IPS-20b (cell line): ENCODE measurements around the gene FKBP10.

Experiments
- H3K27ac ChIP-seq: one replicate; pipeline ENCODE4 v1.5.1; 2013; ENCODE audit warnings: low read length
- H3K27me3 ChIP-seq: 2 replicates; pipeline ENCODE4 v1.6.1; 2013; ENCODE audit warnings: mild to moderate bottlenecking, low read length, inconsistent platforms; ENCODE audit not compliant: insufficient read depth
- H3K36me3 ChIP-seq: 2 replicates; pipeline ENCODE4 v1.6.1; 2013; ENCODE audit warnings: low read depth, mild to moderate bottlenecking, inconsistent platforms, low read length, moderate library complexity; ENCODE audit not compliant: insufficient read depth
- H3K4me1 ChIP-seq: 2 replicates; pipeline ENCODE4 v1.6.1; 2013; ENCODE audit warnings: mild to moderate bottlenecking, control low read depth, inconsistent platforms, low read length, moderate library complexity; ENCODE audit not compliant: insufficient read depth
- H3K4me3 ChIP-seq: 2 replicates; pipeline ENCODE4 v1.5.1; 2013; ENCODE audit warnings: mild to moderate bottlenecking, low read length, inconsistent platforms
- H3K9ac ChIP-seq: 2 replicates; pipeline ENCODE4 v1.6.1; 2013; ENCODE audit warnings: low read depth, mild to moderate bottlenecking, inconsistent platforms, low read length, moderate library complexity
- H3K9me3 ChIP-seq: 2 replicates; pipeline ENCODE4 v1.6.1; 2013; ENCODE audit warnings: mild to moderate bottlenecking, low read depth, low read length, inconsistent platforms; ENCODE audit not compliant: insufficient read depth

The FKBP10 gene

DNA sequence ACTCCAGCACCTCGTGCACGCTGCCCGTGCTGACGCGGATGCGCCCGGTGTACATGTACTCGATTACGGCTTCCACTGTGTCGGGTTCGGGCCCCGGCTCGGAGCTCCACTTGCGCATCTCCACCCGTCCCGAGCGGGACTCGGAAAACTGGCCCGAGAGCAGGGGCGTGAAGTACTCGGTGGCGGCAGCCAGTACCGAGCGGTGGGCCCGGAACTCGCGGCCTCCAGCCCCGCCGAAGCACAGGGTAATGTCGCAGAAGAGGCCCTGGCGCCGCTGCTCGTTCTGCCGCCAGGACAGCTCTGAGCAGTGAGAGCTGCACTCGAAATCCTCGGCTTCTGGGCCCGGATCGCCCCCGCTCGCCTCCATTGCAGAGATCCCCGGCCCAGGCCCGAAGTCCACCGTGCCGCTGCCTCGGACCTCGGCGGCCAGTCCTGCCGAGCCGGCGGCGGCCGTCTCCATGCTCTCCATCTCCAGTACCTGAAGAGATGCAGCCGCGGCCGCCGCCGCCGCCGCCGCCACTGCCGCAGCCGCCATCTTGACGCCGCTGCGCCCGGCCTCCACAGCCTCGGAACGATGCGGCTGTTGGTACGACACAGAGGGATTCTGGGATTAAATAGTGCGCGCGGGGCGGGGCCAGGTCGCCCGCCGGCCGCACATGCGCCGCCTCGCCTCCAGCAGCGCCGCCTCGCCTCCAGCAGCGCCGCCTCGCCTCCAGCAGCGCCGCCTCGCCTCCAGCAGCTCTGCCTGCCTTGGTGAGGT lies 52.2 kb downstream of the FKBP10 start, which contains the start of gene KLHL11:
TSS of gene KLHL11 (minus strand) at position 588 of the 760 bp plus-strand sequence. CDS start at position 535, 53 bp downstream.
- peak within 1 kb of the TSS; percentile 73 for H3K4me3 ChIP-seq

DNA sequence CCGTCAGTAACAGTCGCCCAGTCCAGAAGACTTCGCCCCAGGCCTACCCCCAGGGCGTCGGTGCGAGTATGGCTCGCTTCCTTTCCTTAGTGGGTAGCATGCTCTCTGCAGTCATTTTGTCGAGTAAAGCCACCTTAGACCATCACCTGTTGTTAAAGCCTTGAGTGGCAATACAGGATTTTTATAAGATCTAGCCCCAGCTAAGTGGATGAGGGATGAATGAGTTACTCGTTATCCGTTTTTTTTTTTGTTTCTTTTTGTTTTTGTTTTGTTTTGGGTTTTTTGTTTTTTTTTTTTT lies 52.7 kb downstream of the FKBP10 start:
- Histone ChIP-seq H3K9ac (peak overlapping the region; percentile 54; the same call in 1 of the 2 replicates), H3K9me3 (no peaks in the 10 kb centered on the region), H3K4me3 (peak overlapping the region; percentile 73), H3K27ac (no peak overlapping the region), H3K27me3 (no peaks in the 10 kb centered on the region), H3K4me1 (peaks cover 19% of the 10 kb centered on the region), H3K36me3 (peaks cover 38% of the 10 kb centered on the region)

More for the DNA sequence above, 52.2 kb downstream of the FKBP10 start, which contains the start of gene KLHL11:
- H3K27me3 ChIP-seq = no peaks in the 10 kb centered on the region
- H3K27ac ChIP-seq = peak within 1 kb of the TSS; percentile 64
- peaks cover 20% of the 10 kb centered on the region for H3K4me1 ChIP-seq
- H3K36me3 ChIP-seq = peaks cover 32% of the 10 kb centered on the region
- H3K9ac ChIP-seq = peak within 1 kb of the TSS; percentile 95
- H3K9me3 ChIP-seq = no peaks in the 10 kb centered on the region

- Histone ChIP-seq H3K9me3 (no peaks in the 10 kb centered on the region), H3K4me3 (no peak overlapping the region), H3K36me3 (peaks cover 68% of the 10 kb centered on the region), H3K9ac (no peak overlapping the region), H3K27ac (no peak overlapping the region), H3K4me1 (peaks cover 7% of the 10 kb centered on the region), H3K27me3 (no peaks in the 10 kb centered on the region)
Observed at GRCh38 chr17:41868568-41868967, 55.8 kb downstream of the FKBP10 start.

GRCh38 chr17:41869426-41869825 lies 56.6 kb downstream of the FKBP10 start:
- no peaks in the 10 kb centered on the region for H3K4me1 ChIP-seq
- peaks cover 76% of the 10 kb centered on the region for H3K36me3 ChIP-seq
- H3K27ac ChIP-seq = no peak overlapping the region

GRCh38 chr17:41870097-41870496 lies 57.3 kb downstream of the FKBP10 start:
- Histone ChIP-seq H3K27me3 (no peaks in the 10 kb centered on the region), H3K4me1 (no peaks in the 10 kb centered on the region), H3K4me3 (no peak overlapping the region), H3K9me3 (no peaks in the 10 kb centered on the region), H3K27ac (no peak overlapping the region), H3K36me3 (peaks cover 82% of the 10 kb centered on the region), H3K9ac (no peak overlapping the region)

More at GRCh38 chr17:41869426-41869825, 56.6 kb downstream of the FKBP10 start:
- no peaks in the 10 kb centered on the region for H3K9me3 ChIP-seq
- H3K27me3 ChIP-seq = no peaks in the 10 kb centered on the region
- H3K9ac ChIP-seq = no peak overlapping the region
- H3K4me3 ChIP-seq = no peak overlapping the region

- H3K36me3 ChIP-seq = peaks cover 84% of the 10 kb centered on the region
- no peak overlapping the region for H3K27ac ChIP-seq
- H3K9me3 ChIP-seq = no peaks in the 10 kb centered on the region
- no peaks in the 10 kb centered on the region for H3K4me1 ChIP-seq
- no peak overlapping the region for H3K9ac ChIP-seq
- no peak overlapping the region for H3K4me3 ChIP-seq
- no peaks in the 10 kb centered on the region for H3K27me3 ChIP-seq
Observed at GRCh38 chr17:41870627-41871026, 57.8 kb downstream of the FKBP10 start.

DNA sequence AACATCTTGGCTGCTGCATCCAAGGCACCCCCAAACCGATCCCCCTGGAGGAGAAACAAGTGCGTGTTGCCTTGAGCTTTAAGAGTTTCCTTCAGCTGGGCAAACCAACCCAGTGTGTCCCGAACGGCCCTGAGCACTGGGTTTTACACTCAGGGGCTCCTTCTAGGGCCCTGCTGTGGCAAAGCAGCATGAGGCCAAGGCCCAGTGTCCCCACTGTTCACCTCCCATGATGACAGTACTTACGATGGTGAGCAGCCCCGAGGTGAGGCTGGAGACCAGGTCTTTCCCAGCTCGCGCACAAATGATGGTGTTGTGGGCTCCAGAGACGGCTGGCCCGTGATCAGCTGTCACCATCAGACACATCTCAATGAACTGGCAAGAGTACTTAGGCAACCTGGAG lies 59.0 kb downstream of the FKBP10 start:
- H3K36me3 ChIP-seq = peaks cover 83% of the 10 kb centered on the region
- no peaks in the 10 kb centered on the region for H3K27me3 ChIP-seq
- no peak overlapping the region for H3K4me3 ChIP-seq
- H3K27ac ChIP-seq = no peak overlapping the region
- H3K9ac ChIP-seq = no peak overlapping the region
- H3K4me1 ChIP-seq = no peaks in the 10 kb centered on the region
- H3K9me3 ChIP-seq = no peaks in the 10 kb centered on the region
